ENCODE data around the gene HOXB4. TPM values are rescaled to one million over a fixed set of nuclear protein-coding genes. Genes with fewer than 3 reads are reported as not detected.

The HOXB4 gene
- total and polyA plus RNA-seq, 10 of the 15 experiments (the other 5 are each of a cell fraction or from before 2014, with no cell fraction given), result 0.35 to 5.8 (median 3.0) TPM

DNA sequence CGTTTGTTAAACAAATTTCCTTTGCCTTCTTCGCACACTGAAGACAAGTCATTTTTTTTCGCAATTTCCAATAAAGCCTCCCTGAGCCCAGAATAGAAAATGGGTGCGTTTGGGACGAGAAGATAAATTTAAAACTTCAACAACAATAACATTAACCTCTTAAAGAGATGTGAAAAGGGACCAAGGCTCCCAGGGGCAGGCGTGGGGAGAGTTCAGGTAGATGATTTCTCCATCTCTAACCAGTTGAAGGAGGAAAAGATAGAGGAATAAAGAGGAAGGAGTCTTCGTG, 1.3 kb upstream of the HOXB4 start:
- TF ChIP-seq PBX3 (IDR thresholded peaks at IDR 0.05; ENCODE audit: insufficient replicate concordance, low read depth, low read length) (no peak), PAX8 (IDR thresholded peaks at IDR 0.05) (0 out of 2 replicates have a peak, but pooled peaks have one; percentile 25)
- TF ChIP-seq, protein P1, sequence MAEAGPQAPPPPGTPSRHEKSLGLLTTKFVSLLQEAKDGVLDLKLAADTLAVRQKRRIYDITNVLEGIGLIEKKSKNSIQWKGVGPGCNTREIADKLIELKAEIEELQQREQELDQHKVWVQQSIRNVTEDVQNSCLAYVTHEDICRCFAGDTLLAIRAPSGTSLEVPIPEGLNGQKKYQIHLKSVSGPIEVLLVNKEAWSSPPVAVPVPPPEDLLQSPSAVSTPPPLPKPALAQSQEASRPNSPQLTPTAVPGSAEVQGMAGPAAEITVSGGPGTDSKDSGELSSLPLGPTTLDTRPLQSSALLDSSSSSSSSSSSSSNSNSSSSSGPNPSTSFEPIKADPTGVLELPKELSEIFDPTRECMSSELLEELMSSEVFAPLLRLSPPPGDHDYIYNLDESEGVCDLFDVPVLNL (IDR thresholded peaks at IDR 0.05; ENCODE audit: low read depth, low read length), result no peak
- intact Hi-C loops (cut with micrococcal nuclease; ENCODE audit: unreplicated experiment), result no loop called here
- ATAC-seq (no peak), DNase-seq (ENCODE audit: low read depth, low spot score) (no peak), FAIRE-seq (no peak)
- Histone ChIP-seq H3K36me3 (ENCODE audit: control insufficient read depth in 2 of 2, insufficient read depth in 2 of 2, low read length in 1 of 2) (no peaks in the 10 kb centered on the region), H3K27me3 (replicated peaks in 1 of 2; ENCODE audit: control insufficient read depth in 2 of 2, insufficient read depth in 2 of 2, low read length in 1 of 2) (no peaks in the 10 kb centered on the region), H3K4me1 (ENCODE audit: control insufficient read depth, insufficient read depth, low read length) (peaks cover 23% of the 10 kb centered on the region), H3K9ac (ENCODE audit: control insufficient read depth, insufficient read depth, low read length) (no peak overlapping the region), H2AFZ (ENCODE audit: control insufficient read depth, low read depth, low read length) (no peak overlapping the region), H3K79me2 (ENCODE audit: control insufficient read depth, insufficient read depth, low read length) (peaks cover 7% of the 10 kb centered on the region), H3K9me3 (replicated peaks; ENCODE audit: control insufficient read depth, insufficient read depth, low read length) (no peaks in the 10 kb centered on the region), H3K4me2 (ENCODE audit: control insufficient read depth, insufficient read depth) (peak overlapping the region; percentile 48), H4K20me1 (ENCODE audit: control insufficient read depth, insufficient read depth) (no peaks in the 10 kb centered on the region), H3K4me3 (peak overlapping the region; percentile 93), H3K27ac (ENCODE audit: control insufficient read depth, insufficient read depth) (no peak overlapping the region)
- ChIA-PET POLR2A (interaction anchor here (0.6 to 0.7 kb wide), 2 partner anchors 98 to 484 kb away, joined by 3 to 5 read pairs; no protein-coding TSS in a partner anchor), SMC1A (ENCODE audit: uncharacterized antibody, unreplicated experiment) (interaction anchor here (0.9 to 2.0 kb wide), 6 partner anchors 76 to 243 kb away, joined by 3 to 6 read pairs (median 4); no protein-coding TSS in a partner anchor), CTCF (interaction anchor here (1.0 to 2.3 kb wide), 4 partner anchors 87 to 317 kb away, joined by 3 to 10 read pairs (median 4); no protein-coding TSS in a partner anchor), RAD21 (ENCODE audit: unreplicated experiment) (interaction anchor here (0.6 to 2.3 kb wide), 5 partner anchors 82 to 245 kb away, joined by 3 to 8 read pairs (median 3); no protein-coding TSS in a partner anchor)
- in situ Hi-C loops (cut with MboI), result no loop called here
- BruUV-seq (replicated peaks), result no TSS peak
- WGBS (ENCODE audit: insufficient coverage, insufficient replicate concordance, low lambda C conversion rate, missing lambda C conversion rate), result 63% methylated on average over 7 of the region's 7 CpGs

Measured in GM12878 (cell line).